SHP77 treated with DMSO at 0.1 percent for 48 hours (cell line): ENCODE results near the gene CAPN13.

Experiments
- DNase-seq: peaks from one replicate; lab custom pipeline; 2025; lab: John Stamatoyannopoulos, UW

Gene CAPN13

DNA sequence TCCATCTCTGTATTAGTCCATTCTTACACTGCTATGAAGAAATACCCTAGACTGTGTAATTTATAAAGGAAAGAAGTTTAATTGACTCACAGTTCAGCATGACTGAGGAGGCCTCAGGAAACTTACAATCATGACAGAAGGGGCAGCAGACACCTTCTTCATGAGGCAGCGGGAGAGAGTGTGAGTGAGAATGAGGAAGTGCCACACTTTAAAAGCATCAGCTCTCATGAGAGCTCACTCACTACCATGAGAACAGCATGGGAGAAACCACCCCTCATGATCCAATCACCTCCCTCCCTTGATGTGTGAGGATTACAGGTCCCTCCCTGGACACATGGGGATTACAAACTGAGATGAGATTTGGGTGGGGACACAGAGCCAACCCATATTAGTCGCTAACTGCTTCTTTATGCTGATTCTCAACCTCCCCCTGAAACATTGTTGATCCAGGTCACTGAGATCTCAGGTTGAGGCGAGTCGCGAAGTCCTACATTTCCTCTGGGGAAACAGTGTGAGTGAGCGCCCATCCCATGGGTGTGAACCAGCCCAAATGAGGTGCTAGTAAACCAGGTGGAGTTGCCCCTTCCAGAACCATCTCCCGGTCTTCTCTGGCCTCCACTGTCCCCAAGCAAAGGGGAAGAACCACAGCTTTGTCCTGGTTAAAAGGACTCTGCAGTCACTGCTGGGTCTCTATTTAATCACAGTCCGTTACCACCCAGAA is 123.8 kb downstream of the CAPN13 start:
- no peak for DNase-seq

DNA sequence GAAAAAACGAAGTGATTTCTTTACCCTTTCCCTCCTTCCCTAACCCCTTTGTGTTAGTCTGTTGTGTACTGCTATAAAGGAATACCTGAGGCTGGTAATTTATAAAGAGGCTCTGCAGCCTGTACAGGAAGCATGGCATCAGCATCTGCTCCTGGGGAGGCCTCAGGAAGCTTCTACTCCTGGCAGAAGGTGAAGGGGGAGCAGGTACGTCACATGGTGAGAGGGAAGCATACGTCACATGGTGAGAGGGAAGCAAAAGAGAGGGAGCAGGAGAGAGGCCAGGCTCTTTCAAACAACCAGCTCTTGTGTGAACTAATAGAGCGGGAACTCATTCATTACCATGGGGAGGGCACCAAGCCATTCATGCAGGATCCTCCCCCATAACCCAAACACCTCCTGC is 126.2 kb downstream of the CAPN13 start:
- no peak for DNase-seq

DNA sequence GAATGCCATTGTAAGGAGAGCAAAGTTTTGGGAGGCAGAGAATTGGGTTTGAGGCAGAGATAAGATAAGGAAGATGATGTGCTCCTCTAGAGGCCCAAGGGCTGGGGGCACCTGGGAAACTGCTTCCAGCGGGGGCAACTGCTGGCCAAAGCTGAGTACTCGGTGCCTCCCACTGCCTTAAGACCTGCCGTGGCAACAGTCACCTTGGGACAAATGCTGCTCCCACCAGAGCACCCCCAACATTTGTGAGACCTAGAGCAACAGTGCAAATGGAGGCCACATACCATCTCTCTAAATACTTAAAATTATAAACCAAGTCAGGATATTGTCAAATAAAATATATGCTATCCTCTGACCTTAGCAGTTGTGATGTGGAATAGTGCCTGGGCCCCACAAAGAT is 127.1 kb downstream of the CAPN13 start:
- no peak for DNase-seq

DNA sequence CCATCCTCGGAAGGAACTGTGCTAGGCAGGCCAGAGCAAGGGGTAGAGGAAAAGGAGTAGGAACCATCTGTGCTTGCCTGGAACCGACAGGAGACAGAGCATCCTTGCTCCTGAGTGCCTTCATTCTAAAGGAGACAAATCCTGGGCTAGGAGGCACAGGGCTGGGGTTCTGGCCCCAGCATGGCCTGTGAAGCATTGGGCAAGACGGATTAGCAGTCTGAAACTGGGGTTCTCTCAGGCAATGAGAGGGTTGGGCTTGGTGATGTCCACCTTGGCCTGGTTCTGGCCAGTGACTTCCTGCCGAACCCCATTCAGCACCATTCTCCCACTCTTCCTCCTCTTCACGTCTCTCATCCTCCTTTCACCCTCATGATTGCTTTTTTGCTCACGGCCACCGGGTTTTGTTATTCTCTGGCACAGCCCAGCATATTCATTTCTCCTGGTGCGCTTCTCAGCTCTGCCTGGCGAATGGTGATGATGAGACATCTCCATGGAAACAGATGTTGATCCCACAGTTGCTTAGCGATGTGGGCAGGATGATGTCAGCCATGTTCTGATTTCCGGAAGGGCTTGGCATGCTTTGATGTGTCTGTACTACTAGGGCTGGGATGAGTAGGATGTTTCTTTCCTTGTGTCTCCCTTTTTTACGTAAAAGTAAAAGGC is 127.7 kb downstream of the CAPN13 start:
- DNase-seq = no peak

DNA sequence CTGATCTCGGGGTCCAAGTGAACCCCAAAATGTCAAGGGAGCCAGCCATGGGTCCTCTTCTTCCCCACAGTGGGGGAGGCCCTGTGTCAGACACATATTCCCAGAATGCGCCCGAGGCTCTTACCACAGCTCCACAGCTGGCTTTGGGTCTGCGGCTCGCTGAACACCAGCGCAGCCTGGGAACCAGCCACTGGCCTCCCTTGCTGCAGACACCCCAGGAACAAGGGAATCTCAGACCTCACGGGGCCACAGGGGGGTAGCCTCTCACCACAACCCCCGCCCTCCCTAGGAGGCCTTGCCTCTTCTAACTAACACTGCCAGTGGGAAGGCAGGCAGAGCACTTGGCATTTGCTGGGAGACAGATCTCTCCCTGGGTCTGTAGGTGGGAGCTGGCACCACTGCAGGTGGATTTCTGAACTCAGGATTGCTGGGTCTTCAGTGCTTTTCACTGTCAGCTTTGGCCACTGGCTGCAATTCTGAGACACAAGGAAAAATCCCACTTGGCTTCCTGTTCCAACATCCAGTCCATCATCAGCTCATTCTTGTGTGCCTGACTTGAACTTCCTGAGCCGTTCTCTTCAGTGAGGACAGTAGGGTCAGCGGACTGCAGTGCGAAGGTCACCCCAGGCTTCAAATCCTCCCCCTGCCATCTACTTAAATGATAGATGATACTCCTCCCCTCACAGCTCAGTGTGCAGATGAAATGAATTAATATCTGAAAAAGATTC is 128.7 kb downstream of the CAPN13 start:
- no peak for DNase-seq

DNA sequence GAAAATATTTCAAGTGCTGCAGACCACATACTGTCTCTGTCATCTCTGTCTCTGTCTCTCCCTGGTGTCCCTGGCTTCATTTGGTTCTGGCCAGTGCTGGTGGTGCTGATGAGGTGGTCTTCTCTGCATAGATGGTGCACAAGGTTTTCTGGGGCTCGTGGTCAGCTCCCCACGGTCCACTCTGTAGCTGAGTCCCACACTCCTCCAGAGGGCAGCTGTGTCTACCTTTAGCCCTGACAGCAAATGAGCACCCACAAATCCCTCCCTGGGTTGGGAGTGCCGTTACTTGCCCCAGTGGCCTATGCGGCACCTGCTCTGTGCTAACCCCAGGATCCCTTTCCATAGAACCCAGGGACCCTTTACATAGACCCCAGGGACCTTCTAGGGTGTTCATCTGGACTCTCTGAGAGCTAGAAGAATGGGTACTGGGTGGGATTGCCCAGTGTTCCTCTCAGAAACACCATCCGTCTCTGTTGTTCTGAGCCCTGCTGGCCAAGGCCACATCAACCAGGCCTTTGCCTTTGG is 129.3 kb downstream of the CAPN13 start:
- DNase-seq = no peak

DNA sequence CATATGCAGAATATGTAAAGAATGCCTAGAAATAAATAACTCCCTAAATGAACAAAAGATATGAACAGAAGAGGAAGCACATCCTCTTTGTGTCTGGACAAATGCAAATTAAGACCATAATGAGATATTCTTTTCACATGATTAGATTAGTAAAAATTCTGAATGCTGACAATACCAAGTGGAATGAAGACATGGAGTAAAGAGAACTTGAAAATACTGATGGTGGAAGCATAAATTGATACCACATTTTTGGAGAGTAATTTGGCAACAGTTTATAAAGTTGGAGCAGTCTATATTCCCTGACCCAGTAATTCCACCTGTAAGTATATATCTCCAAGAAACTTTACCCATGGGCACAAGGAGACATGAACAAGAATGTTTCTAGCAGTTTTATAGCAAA is 130.0 kb downstream of the CAPN13 start:
- DNase-seq = no peak

DNA sequence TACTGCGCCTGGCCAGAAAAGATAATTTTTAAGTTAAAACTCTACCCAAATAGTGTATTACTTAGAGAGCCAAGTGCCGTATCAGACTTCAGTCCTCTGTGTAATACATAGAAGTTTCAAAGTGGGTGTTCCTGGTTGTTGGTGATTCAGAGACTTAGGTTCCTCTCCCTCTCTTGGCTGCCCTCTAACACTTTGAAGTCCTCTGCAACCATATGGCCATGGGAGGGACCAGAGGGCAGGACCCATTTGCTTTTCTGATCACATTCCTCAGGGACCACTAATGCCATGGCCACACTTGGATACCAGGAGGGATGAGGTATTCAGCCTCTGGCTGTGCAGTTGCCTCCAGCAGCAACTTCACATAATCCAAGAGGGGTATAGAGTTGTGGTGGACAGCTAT is 131.5 kb downstream of the CAPN13 start:
- DNase-seq = no peak

DNA sequence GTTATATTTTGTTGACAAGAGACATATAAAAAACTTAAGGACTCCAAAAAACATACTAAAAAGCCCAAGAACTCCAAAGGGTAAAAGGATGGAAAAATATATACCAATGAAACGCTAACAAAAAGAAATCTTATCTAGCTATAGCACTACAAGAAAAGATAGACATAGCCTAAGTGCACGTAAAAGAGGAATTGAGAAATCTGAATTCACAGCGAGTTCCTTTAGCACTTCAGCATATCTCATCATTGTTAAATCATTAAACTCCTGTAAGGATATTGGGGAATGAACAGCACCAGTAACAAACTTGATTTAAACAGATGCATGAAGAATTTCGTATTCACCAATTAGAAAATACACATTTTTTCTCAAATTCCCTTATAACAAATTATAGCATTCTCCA is 134.1 kb downstream of the CAPN13 start:
- no peak for DNase-seq
